ENCODE measurements around the gene TMEM147.
A peak's percentile ranks its signal among the peaks of the same experiment; 100 is the strongest.

DNA sequence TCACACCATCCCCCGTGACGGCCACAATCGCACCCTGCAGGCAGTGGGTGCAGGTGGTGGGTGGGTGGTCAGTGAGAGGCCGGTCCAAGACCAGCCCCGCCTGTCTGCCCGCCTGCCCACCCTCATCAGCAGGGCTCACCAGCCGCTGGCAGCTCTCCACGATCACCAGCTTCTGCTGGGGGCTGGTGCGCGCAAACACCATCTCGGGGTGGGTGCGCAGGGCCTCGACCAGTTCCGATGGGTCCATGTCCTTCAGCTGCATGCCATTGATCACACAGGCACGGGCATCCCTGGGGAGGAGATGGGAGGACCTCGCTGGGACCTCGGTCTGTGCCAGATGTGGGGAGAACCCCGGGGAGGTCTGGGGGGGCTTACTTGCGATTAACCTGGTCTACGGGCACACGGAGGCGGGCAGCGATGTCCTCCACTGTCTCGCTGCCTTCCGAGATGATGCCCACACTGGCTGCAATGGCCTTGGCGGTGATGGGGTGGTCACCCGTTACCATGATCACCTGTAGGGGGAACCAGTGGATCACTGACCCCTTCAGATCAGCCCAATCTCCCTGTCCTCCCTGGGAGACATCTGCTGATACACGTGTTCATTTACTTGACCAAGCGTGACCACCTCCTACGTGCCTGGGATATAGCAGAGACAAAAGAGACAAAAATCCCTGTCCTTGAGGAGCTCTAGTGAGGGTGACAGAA is 10.0 kb downstream of the TMEM147 start:
- TF ChIP-seq CTCF (IDR thresholded peaks at IDR 0.05; ENCODE audit: extremely low read depth in 1 of 2, insufficient read depth in 1 of 2, low read depth in 1 of 2, low read length in 2 of 2): peak in 1 of 2 donors; percentile 33
- no peak for TF ChIP-seq MAX (IDR thresholded peaks at IDR 0.05; ENCODE audit: insufficient read depth, insufficient read length)
- no peak for TF ChIP-seq MYC (IDR thresholded peaks at IDR 0.05; ENCODE audit: low read depth, low read length)
- TF ChIP-seq POLR2AphosphoS5 (IDR thresholded peaks at IDR 0.05; ENCODE audit: insufficient read depth, low read depth, low read length): no peak
